GM03348 (cell line): ENCODE data around the gene DPT.
"Not testable (repeated sequence)": the region's sequence is repeated elsewhere in the genome, so short reads cannot be mapped to it uniquely, and the experiment has no call there.

Source experiments
- DNase-seq: peaks from one replicate; pipeline ENCODE4 v3.0.0; 2012; ENCODE audit warnings: low spot score

The DPT gene

GRCh38 chr1:168728473-168729404, at the start of gene DPT:
DPT (minus strand) TSS chr1:168729206; CDS start chr1:168729174, 32 bp downstream.
- peak; percentile 85 for DNase-seq

GRCh38 chr1:168775366-168775765, 46.4 kb upstream of the DPT start:
- DNase-seq, result no peak

GRCh38 chr1:168774241-168774640, 45.2 kb upstream of the DPT start:
- peak; percentile 47 for DNase-seq

- no peak for DNase-seq
Observed at GRCh38 chr1:168772428-168773060, 43.5 kb upstream of the DPT start.

- no peak for DNase-seq
Observed at GRCh38 chr1:168771104-168771630, 42.2 kb upstream of the DPT start.

- not testable (repeated sequence) for DNase-seq
Observed at GRCh38 chr1:168769893-168770292, 40.9 kb upstream of the DPT start.

GRCh38 chr1:168767894-168768584, 39.0 kb upstream of the DPT start:
- peak; percentile 77 for DNase-seq

GRCh38 chr1:168766568-168766967, 37.6 kb upstream of the DPT start:
- no peak for DNase-seq

GRCh38 chr1:168763031-168763430, 34.0 kb upstream of the DPT start:
- DNase-seq, result no peak

GRCh38 chr1:168762473-168762872, 33.5 kb upstream of the DPT start:
- no peak for DNase-seq

- no peak for DNase-seq
Observed at GRCh38 chr1:168760781-168761180, 31.8 kb upstream of the DPT start.

- DNase-seq, result no peak
Observed at GRCh38 chr1:168760241-168760640, 31.2 kb upstream of the DPT start.

GRCh38 chr1:168759077-168759476, 30.1 kb upstream of the DPT start:
- no peak for DNase-seq

GRCh38 chr1:168758503-168758902, 29.5 kb upstream of the DPT start:
- no peak for DNase-seq

- DNase-seq, result no peak
Observed at GRCh38 chr1:168755800-168756418, 26.9 kb upstream of the DPT start.

- no peak for DNase-seq
Observed at GRCh38 chr1:168752171-168752832, 23.3 kb upstream of the DPT start.

- no peak for DNase-seq
Observed at GRCh38 chr1:168751195-168751650, 22.2 kb upstream of the DPT start.

- DNase-seq, result no peak
Observed at GRCh38 chr1:168742994-168743650, 14.1 kb upstream of the DPT start.

- no peak for DNase-seq
Observed at GRCh38 chr1:168742386-168742785, 13.4 kb upstream of the DPT start.

- no peak for DNase-seq
Observed at GRCh38 chr1:168739908-168740307, 10.9 kb upstream of the DPT start.

GRCh38 chr1:168736520-168736919, 7.5 kb upstream of the DPT start:
- DNase-seq, result no peak
